BLaER1 (cell line): Measurements from ENCODE around the gene PAM.

Source experiments
- H3K27ac ChIP-seq: shearing (Covaris generic); formaldehyde crosslinking; 2 replicates; pipeline ENCODE4 v1.8.1; 2022
- H3K27me3 ChIP-seq: shearing (Covaris generic); formaldehyde crosslinking; 2 replicates; pipeline ENCODE4 v1.8.1; 2022
- H3K36me3 ChIP-seq: shearing (Covaris generic); formaldehyde crosslinking; 2 replicates; pipeline ENCODE4 v1.8.1; 2022
- H3K4me1 ChIP-seq: shearing (Covaris generic); formaldehyde crosslinking; 2 replicates; pipeline ENCODE4 v1.8.1; 2022
- H3K4me2 ChIP-seq: shearing (Covaris generic); formaldehyde crosslinking; 2 replicates; pipeline ENCODE4 v1.8.1; 2022
- H3K4me3 ChIP-seq: shearing (Covaris generic); formaldehyde crosslinking; 2 replicates; pipeline ENCODE4 v1.8.1; 2022
- H3K9ac ChIP-seq: shearing (Covaris generic); formaldehyde crosslinking; 2 replicates; pipeline ENCODE4 v1.8.1; 2022
- H3K9me3 ChIP-seq: shearing (Covaris generic); formaldehyde crosslinking; 2 replicates; pipeline ENCODE4 v1.8.1; 2022
- H4K20me1 ChIP-seq: shearing (Covaris generic); formaldehyde crosslinking; 2 replicates; pipeline ENCODE4 v1.8.1; 2022
- Cebpa-rat ChIP-seq: shearing (Covaris generic); IDR thresholded peaks from 2 replicates; pipeline ENCODE4 v1.8.1; 2022

PAM gene

GRCh38 chr5:103075442-103075841 is 320.3 kb downstream of the PAM start:
- Histone ChIP-seq H3K4me1 (no peaks in the 10 kb centered on the region), H3K36me3 (no peaks in the 10 kb centered on the region), H3K27me3 (no peaks in the 10 kb centered on the region), H3K9me3 (peaks cover 67% of the 10 kb centered on the region), H3K4me2 (no peak overlapping the region), H3K4me3 (no peak overlapping the region), H3K9ac (no peak overlapping the region), H4K20me1 (no peaks in the 10 kb centered on the region), H3K27ac (no peak overlapping the region)
- no peak for TF ChIP-seq Cebpa-rat
